HEK293 (cell line): Measurements from ENCODE around the gene UFD1.

Source experiments
- CTCF ChIA-PET: fragments of 350-600 bp; formaldehyde crosslinking; extraction: SDS; loops from one replicate; lab custom pipeline; 2021; ENCODE audit warnings: antibody characterized with exemption; lab: Yijun Ruan, JAX
- POLR2A ChIA-PET: fragments of 300-600 bp; formaldehyde crosslinking; extraction: SDS; loops from one replicate; lab custom pipeline; 2020; ENCODE audit warnings: antibody characterized with exemption, inconsistent platforms; lab: Yijun Ruan, JAX
- H3K27ac ChIP-seq: fragments of 200-500 bp; sonication (Bioruptor generic); 2 replicates; pipeline ENCODE4 v1.5.1; 2014; ENCODE audit warnings: low read depth, low read length, control low read depth, inconsistent platforms; ENCODE audit errors: extremely low read depth
- H3K36me3 ChIP-seq, 2 experiments: fragments of 200-500 bp in 1 of 2; sonication (Bioruptor generic) in 1 of 2; 1 replicate in 1 of 2; 2 replicates in 1 of 2; pipeline ENCODE4 v1.5.1; 2014 to 2017; ENCODE audit warnings: inconsistent platforms in 2 of 2, low read length in 2 of 2; ENCODE audit not compliant: control insufficient read depth in 2 of 2, insufficient read depth in 1 of 2
- H3K4me1 ChIP-seq: fragments of 200-500 bp; sonication (Bioruptor generic); 2 replicates; pipeline ENCODE4 v1.5.1; 2014; ENCODE audit warnings: mild to moderate bottlenecking, low read length, inconsistent platforms; ENCODE audit not compliant: control insufficient read depth, insufficient read depth
- H3K4me3 ChIP-seq: 2 replicates; pipeline ENCODE4 v1.5.1; 2011; ENCODE audit warnings: low read depth, mild to moderate bottlenecking, control low read depth, low read length, moderate library complexity
- H3K9me3 ChIP-seq: fragments of 200-500 bp; sonication (Bioruptor generic); 2 replicates; pipeline ENCODE4 v1.5.1; 2014; ENCODE audit warnings: low read depth, low read length, inconsistent platforms; ENCODE audit not compliant: control insufficient read depth, insufficient read depth
- BCL6B ChIP-seq: fragments of 450-650 bp; formaldehyde crosslinking; IDR thresholded peaks from 2 replicates; pipeline ENCODE4 v1.5.1; 2017; ENCODE audit warnings: missing biosample characterization, missing genetic modification characterization
- KLF10 ChIP-seq: fragments of 450-650 bp; IDR thresholded peaks from 2 replicates; pipeline ENCODE4 v1.5.1; 2018; ENCODE audit warnings: missing biosample characterization, mild to moderate bottlenecking, missing genetic modification characterization
- KLF9 ChIP-seq: fragments of 450-650 bp; formaldehyde crosslinking; IDR thresholded peaks from 2 replicates; pipeline ENCODE4 v1.5.1; 2016; ENCODE audit warnings: missing biosample characterization, missing genetic modification characterization, low read depth
- WT1 ChIP-seq: fragments of 450-650 bp; formaldehyde crosslinking; IDR thresholded peaks from 2 replicates; pipeline ENCODE4 v1.5.1; 2016; ENCODE audit warnings: missing biosample characterization, missing genetic modification characterization
- ZBTB48 ChIP-seq: fragments of 450-650 bp; formaldehyde crosslinking; IDR thresholded peaks from 2 replicates; pipeline ENCODE4 v1.5.1; 2016; ENCODE audit warnings: missing biosample characterization, missing genetic modification characterization
- ZBTB49 ChIP-seq: fragments of 450-650 bp; formaldehyde crosslinking; IDR thresholded peaks from 2 replicates; pipeline ENCODE4 v1.5.1; 2016; ENCODE audit warnings: missing biosample characterization, missing genetic modification characterization, low read depth
- ZBTB8A ChIP-seq: fragments of 450-650 bp; formaldehyde crosslinking; IDR thresholded peaks from 2 replicates; pipeline ENCODE4 v1.5.1; 2016; ENCODE audit warnings: missing biosample characterization, missing genetic modification characterization
- ZNF121 ChIP-seq: fragments of 450-650 bp; formaldehyde crosslinking; IDR thresholded peaks from 2 replicates; pipeline ENCODE4 v1.5.1; 2016; ENCODE audit warnings: missing biosample characterization, missing genetic modification characterization
- ZNF138 ChIP-seq: fragments of 450-650 bp; formaldehyde crosslinking; IDR thresholded peaks from 2 replicates; pipeline ENCODE4 v1.5.1; 2016; ENCODE audit warnings: missing biosample characterization, missing genetic modification characterization, borderline replicate concordance
- ZNF37A ChIP-seq: fragments of 450-650 bp; IDR thresholded peaks from 2 replicates; pipeline ENCODE4 v1.5.1; 2018; ENCODE audit warnings: missing biosample characterization, missing genetic modification characterization
- ZNF488 ChIP-seq: fragments of 450-650 bp; formaldehyde crosslinking; IDR thresholded peaks from 2 replicates; pipeline ENCODE4 v1.5.1; 2016; ENCODE audit warnings: missing biosample characterization, missing genetic modification characterization
- ZNF626 ChIP-seq: fragments of 450-650 bp; sonication (Bioruptor Pico); formaldehyde crosslinking; IDR thresholded peaks from 2 replicates; pipeline ENCODE4 v1.5.1; 2018; ENCODE audit warnings: missing biosample characterization, missing genetic modification characterization, inconsistent platforms
- ZSCAN23 ChIP-seq: fragments of 450-650 bp; formaldehyde crosslinking; IDR thresholded peaks from 2 replicates; pipeline ENCODE4 v1.5.1; 2016; ENCODE audit warnings: missing biosample characterization, missing genetic modification characterization
- TF ChIP-seq, protein P1 (sequence below): fragments of 450-650 bp; formaldehyde crosslinking; conservative IDR thresholded peaks from 2 replicates; pipeline ENCODE4 v1.5.1; 2016; ENCODE audit warnings: low read depth, missing biosample characterization, missing genetic modification characterization
- TF ChIP-seq, protein P2 (sequence below): fragments of 450-650 bp; formaldehyde crosslinking; IDR thresholded peaks from 2 replicates; pipeline ENCODE4 v1.5.1; 2017; ENCODE audit warnings: missing biosample characterization, missing genetic modification characterization
- TF ChIP-seq, protein P3 (sequence below): fragments of 450-650 bp; formaldehyde crosslinking; IDR thresholded peaks from 2 replicates; pipeline ENCODE4 v1.5.1; 2016; ENCODE audit warnings: missing biosample characterization, missing genetic modification characterization

Gene UFD1

GRCh38 chr22:19504900-19505734, 26.1 kb upstream of the UFD1 start:
- CTCF ChIA-PET = interaction anchor here (1.2 kb wide), 2 partner anchors 125 to 127 kb away, joined by 3 to 4 read pairs; no protein-coding TSS in a partner anchor
- POLR2A ChIA-PET = no interaction called here
- Histone ChIP-seq H3K36me3 (peaks cover 3 to 74% of the 10 kb centered on the region in 2 experiments; a peak in 1 of 3 replicates), H3K27ac (no peak overlapping the region), H3K4me3 (no peak overlapping the region), H3K4me1 (no peaks in the 10 kb centered on the region), H3K9me3 (no peaks in the 10 kb centered on the region)
- TF ChIP-seq ZNF121 = no peak
- TF ChIP-seq ZSCAN23 (tag by site-specific recombination) = no peak
- TF ChIP-seq WT1 (tag by site-specific recombination) = no peak
- no peak for TF ChIP-seq KLF9 (tag by site-specific recombination)
- no peak for TF ChIP-seq ZBTB48 (tag by site-specific recombination)
- no peak for TF ChIP-seq ZNF37A (tag by site-specific recombination)
- TF ChIP-seq, protein P1, sequence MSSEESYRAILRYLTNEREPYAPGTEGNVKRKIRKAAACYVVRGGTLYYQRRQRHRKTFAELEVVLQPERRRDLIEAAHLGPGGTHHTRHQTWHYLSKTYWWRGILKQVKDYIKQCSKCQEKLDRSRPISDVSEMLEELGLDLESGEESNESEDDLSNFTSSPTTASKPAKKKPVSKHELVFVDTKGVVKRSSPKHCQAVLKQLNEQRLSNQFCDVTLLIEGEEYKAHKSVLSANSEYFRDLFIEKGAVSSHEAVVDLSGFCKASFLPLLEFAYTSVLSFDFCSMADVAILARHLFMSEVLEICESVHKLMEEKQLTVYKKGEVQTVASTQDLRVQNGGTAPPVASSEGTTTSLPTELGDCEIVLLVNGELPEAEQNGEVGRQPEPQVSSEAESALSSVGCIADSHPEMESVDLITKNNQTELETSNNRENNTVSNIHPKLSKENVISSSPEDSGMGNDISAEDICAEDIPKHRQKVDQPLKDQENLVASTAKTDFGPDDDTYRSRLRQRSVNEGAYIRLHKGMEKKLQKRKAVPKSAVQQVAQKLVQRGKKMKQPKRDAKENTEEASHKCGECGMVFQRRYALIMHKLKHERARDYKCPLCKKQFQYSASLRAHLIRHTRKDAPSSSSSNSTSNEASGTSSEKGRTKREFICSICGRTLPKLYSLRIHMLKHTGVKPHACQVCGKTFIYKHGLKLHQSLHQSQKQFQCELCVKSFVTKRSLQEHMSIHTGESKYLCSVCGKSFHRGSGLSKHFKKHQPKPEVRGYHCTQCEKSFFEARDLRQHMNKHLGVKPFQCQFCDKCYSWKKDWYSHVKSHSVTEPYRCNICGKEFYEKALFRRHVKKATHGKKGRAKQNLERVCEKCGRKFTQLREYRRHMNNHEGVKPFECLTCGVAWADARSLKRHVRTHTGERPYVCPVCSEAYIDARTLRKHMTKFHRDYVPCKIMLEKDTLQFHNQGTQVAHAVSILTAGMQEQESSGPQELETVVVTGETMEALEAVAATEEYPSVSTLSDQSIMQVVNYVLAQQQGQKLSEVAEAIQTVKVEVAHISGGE (tag by site-specific recombination) = no peak
- TF ChIP-seq ZBTB49 (tag by site-specific recombination) = no peak
- TF ChIP-seq, protein P2, sequence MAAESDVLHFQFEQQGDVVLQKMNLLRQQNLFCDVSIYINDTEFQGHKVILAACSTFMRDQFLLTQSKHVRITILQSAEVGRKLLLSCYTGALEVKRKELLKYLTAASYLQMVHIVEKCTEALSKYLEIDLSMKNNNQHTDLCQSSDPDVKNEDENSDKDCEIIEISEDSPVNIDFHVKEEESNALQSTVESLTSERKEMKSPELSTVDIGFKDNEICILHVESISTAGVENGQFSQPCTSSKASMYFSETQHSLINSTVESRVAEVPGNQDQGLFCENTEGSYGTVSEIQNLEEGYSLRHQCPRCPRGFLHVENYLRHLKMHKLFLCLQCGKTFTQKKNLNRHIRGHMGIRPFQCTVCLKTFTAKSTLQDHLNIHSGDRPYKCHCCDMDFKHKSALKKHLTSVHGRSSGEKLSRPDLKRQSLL (tag by site-specific recombination) = no peak
- TF ChIP-seq BCL6B (tag by site-specific recombination) = no peak
- TF ChIP-seq, protein P3, sequence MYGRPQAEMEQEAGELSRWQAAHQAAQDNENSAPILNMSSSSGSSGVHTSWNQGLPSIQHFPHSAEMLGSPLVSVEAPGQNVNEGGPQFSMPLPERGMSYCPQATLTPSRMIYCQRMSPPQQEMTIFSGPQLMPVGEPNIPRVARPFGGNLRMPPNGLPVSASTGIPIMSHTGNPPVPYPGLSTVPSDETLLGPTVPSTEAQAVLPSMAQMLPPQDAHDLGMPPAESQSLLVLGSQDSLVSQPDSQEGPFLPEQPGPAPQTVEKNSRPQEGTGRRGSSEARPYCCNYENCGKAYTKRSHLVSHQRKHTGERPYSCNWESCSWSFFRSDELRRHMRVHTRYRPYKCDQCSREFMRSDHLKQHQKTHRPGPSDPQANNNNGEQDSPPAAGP (tag by site-specific recombination) = no peak
- no peak for TF ChIP-seq ZNF488
- no peak for TF ChIP-seq ZNF138 (tag by site-specific recombination)
- no peak for TF ChIP-seq ZBTB8A (tag by site-specific recombination)
- TF ChIP-seq KLF10 (tag by site-specific recombination) = no peak
- no peak for TF ChIP-seq ZNF626
